A673 (cell line): ENCODE measurements around the gene DENND1A.

Experiments used
- CTCF ChIP-seq: fragments of 300-800, 200-600 bp; sonication (generic); conservative IDR thresholded peaks from 2 replicates; pipeline ENCODE4 v1.5.1; 2017; ENCODE audit warnings: low read depth, mild to moderate bottlenecking, antibody characterized with exemption, low read length, moderate library complexity, mixed read lengths
- EZH2 ChIP-seq: fragments of 200-600 bp; sonication (generic); IDR thresholded peaks from 2 replicates; pipeline ENCODE4 v1.6.1; 2017; ENCODE audit warnings: borderline replicate concordance, low read depth, mild to moderate bottlenecking, mixed read lengths, antibody characterized with exemption, low read length; ENCODE audit not compliant: poor library complexity, severe bottlenecking

- no peak for TF ChIP-seq CTCF
- TF ChIP-seq EZH2: no peak
Measured at GRCh38 chr9:123541411-123541810, 388.5 kb downstream of the DENND1A start.
